Measurements from ENCODE around the gene FZR1.

Gene FZR1

DNA sequence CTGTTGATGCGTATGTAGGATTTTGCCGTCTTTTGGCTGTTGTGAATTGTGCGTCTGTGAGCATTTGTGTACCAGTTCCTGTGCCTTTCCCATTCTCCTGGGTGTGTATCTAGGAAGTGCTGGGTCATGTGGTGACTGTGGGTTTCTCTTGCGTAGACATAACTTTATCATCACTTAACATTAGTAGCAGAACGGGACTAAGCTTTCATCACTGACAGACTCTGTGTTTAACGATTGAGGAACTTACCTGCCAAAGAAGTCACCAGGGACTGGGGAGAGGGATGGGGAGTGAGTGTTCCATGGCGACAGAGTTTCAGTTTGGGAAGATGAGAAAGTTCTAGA lies 15.0 kb downstream of the FZR1 start:
- no peak overlapping the region for H3K4me3 ChIP-seq (ENCODE audit: low read length)
- DNase-seq (ENCODE audit: low read depth) = no peak

DNA sequence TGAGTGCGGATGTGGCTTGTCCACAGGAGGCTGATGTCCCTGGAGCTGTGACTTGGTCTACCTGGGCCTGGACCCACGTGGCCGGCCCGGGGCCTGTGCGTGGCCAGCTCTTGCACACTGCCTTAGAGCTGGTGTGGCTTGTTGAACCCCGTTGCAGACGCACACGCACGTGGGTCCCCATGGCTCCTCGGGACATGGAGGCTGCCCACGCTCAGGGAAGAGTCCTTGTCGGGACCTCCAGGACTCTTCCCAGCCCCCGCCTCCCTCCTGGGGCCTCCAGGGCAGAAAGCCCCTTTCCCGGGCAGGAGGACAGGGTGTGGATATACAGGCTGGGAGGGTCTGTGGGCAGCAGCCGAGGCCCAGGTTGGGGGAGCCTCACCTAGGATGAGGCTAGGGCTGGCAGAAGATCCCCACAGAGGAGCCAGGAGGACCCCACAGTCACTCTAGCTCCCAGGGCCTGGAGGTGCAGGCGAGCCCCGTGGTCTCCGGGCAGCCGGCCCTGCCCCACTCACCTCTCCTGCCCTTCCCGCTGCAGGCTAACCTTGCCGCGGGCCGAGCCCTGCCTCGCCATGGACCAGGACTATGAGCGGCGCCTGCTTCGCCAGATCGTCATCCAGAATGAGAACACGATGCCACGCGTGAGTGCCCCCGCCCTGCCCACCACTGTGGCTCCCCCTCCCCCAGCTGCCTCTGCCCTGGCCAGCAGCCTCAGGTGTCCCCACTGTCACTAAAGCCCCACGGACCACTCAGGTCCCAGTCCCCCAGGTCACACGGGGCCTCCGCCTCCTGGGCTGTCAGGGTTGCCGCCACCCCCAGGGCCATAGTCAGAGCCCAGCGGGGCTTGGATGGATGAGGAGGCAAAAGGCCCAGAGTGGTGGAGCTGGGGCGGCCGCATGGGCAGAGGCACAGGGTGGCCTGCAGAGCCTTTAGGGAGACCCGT lies 16.6 kb downstream of the FZR1 start:
- no peak for DNase-seq (ENCODE audit: low read depth)
- TF ChIP-seq, protein P1, sequence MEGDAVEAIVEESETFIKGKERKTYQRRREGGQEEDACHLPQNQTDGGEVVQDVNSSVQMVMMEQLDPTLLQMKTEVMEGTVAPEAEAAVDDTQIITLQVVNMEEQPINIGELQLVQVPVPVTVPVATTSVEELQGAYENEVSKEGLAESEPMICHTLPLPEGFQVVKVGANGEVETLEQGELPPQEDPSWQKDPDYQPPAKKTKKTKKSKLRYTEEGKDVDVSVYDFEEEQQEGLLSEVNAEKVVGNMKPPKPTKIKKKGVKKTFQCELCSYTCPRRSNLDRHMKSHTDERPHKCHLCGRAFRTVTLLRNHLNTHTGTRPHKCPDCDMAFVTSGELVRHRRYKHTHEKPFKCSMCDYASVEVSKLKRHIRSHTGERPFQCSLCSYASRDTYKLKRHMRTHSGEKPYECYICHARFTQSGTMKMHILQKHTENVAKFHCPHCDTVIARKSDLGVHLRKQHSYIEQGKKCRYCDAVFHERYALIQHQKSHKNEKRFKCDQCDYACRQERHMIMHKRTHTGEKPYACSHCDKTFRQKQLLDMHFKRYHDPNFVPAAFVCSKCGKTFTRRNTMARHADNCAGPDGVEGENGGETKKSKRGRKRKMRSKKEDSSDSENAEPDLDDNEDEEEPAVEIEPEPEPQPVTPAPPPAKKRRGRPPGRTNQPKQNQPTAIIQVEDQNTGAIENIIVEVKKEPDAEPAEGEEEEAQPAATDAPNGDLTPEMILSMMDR (IDR thresholded peaks at IDR 0.05; ENCODE audit: insufficient read depth, low read depth, low read length, missing control alignments) = no peak
- no peak overlapping the region for H3K4me3 ChIP-seq (ENCODE audit: low read length)

More for the DNA sequence above, 15.0 kb downstream of the FZR1 start:
- TF ChIP-seq, protein P1 (IDR thresholded peaks at IDR 0.05; ENCODE audit: insufficient read depth, low read depth, low read length, missing control alignments) = no peak

DNA sequence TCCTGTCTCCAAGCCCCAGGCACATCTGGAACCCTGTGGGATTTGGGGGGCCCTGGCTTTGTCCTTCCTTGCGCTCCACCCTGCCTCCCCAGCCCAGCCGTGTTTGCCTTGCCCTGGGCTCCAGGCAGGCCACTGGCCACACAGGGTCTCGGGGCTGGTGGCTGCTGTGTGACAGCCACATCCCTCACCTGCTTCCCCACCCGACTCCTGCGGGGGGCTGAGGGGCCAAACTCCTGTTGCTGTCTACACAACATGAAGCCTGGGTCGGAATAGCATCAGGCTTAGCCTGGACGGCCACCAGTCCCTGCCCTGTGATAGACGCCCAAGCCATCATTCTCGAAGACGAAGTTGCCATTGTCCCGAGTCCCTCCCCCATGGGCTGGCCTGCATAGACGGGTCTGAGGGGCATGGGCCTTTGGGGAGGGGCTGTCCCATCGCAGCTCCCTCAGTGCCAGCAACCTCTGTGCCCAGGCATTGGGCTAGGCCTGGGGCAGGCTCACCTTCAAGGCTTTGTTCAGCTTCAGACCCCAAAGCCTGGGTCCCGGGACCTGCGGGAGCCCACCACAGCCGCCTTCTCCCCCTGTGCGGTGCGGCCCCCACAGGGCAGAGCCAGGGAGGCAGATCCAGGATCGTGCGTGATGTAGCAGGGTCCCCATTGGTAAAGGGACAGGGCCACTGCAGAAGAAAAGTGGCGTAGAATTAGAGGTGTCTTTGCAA lies 17.4 kb downstream of the FZR1 start:
- H3K4me3 ChIP-seq (ENCODE audit: low read length) = no peak overlapping the region
- TF ChIP-seq, protein P1 (IDR thresholded peaks at IDR 0.05; ENCODE audit: insufficient read depth, low read depth, low read length, missing control alignments) = no peak
- no peak for DNase-seq (ENCODE audit: low read depth)

DNA sequence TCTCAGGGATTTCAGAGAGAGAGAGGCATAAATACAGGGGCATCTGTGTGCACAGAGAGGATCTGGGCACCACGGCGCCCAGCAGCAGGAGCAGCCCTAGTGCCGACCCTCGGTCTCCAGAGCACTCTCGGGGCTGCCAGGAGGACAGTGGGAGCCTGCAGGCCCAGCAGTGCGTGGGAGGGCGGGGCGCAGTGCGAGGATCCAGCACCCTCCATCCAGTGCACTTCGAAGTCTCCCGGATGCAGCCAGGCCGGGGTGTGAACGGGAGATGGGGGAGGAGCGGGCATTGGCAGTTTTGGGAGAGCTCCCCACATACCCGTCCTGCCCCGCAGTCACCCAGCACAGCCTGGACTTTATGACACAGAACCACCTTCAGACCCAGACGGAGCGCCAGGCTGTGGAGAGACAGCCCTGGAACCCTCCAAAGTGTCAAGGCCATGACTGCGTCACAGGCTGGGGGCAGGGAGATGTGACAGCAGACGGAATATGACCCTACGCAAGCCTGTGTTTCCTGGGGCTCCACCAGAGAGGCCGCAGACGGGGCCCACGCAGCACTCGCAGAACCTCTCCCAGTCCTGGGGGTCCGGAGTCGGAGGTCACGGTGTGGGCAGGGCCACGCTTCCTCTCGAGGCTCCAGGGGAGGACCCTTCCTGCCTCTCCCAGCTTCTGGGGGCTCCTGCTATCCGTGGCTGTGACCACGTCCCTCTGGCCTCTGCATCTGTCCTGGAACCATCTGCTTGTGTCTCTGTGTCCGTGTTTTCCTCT lies 18.1 kb downstream of the FZR1 start:
- DNase-seq (ENCODE audit: low read depth) = no peak
- TF ChIP-seq, protein P1 (IDR thresholded peaks at IDR 0.05; ENCODE audit: insufficient read depth, low read depth, low read length, missing control alignments) = no peak
- H3K4me3 ChIP-seq (ENCODE audit: low read length) = no peak overlapping the region

DNA sequence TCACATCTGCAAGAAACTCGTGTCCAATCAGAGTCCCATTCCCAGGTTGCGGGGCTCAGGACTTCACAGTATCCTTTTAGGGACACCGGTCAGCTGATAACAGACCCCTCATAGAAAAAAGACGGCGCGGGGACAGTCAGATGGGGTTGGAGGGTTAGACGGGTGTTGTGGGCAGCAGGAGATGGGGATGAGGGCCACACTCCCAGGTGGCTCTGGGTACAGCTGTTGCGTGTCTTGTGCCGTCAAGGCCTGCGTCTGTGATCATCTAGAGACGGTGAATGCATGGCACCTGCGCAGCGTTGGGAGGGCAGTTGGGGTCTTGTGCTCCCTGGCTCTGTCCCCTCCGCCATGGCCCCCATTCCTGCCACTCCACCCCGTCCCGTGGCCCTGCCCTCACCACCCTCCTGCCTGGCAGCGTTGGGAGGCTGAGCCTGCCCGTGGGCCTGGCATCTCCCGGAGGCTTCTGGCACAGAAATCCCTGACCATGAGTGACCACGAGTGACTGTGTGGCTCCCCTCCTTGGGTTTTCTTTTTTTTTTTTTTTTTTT lies 18.9 kb downstream of the FZR1 start:
- TF ChIP-seq, protein P1 (IDR thresholded peaks at IDR 0.05; ENCODE audit: insufficient read depth, low read depth, low read length, missing control alignments) = no peak
- no peak overlapping the region for H3K4me3 ChIP-seq (ENCODE audit: low read length)
- DNase-seq (ENCODE audit: low read depth) = no peak

DNA sequence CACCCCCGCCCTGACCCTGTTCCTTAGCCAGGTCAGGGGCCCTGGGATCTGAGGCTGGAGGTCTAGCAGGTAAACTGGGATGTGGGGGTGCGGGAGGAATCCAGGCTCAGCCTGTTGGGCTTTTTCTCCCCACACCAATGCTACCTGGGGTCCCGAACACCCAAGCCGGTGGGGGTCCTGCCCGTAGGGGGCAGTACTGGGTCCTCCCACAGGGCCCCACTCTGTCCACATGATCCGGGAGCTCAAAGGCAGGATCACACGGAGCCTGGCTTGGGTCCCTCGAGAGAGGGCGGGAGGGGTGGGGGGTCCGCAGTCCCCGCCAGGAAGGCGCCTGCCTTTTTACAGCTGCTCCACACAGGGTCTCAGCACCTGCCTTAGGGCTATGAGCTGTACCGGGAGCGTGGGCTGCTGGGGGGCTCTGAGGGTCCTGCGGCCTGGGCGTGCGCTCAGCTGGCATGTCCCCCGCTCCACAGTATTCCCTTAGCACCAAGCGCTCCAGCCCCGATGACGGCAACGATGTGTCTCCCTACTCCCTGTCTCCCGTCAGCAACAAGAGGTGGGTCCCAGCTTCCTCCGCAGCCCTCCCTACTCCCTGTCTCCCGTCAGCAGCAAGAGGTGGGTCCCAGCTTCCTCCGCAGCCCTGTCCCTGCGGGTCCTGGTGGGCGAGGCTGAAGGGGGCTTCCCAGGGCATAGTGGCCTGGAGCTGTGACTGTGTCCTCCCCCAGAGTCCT lies 20.6 kb downstream of the FZR1 start:
- no peak for DNase-seq (ENCODE audit: low read depth)
- TF ChIP-seq, protein P1 (IDR thresholded peaks at IDR 0.05; ENCODE audit: insufficient read depth, low read depth, low read length, missing control alignments) = no peak
- no peak overlapping the region for H3K4me3 ChIP-seq (ENCODE audit: low read length)

All from epithelial cell of esophagus (primary cell).